Measurements from ENCODE around the gene MIX23.

GRCh38 chr3:122389892-122390291 is 6.9 kb upstream of the MIX23 start:
- TF ChIP-seq CTCF (conservative IDR thresholded peaks at IDR 0.05; ENCODE audit: low read depth, low read length) (no peak), SMC3 (IDR thresholded peaks at IDR 0.05; ENCODE audit: low read depth, low read length) (no peak), POLR2A (IDR thresholded peaks at IDR 0.05; ENCODE audit: low read depth, low read length) (no peak), CEBPB (IDR thresholded peaks at IDR 0.05; ENCODE audit: low read depth, low read length) (no peak), MXI1 (IDR thresholded peaks at IDR 0.05; ENCODE audit: borderline replicate concordance, low read depth, low read length) (no peak), USF2 (IDR thresholded peaks at IDR 0.05; ENCODE audit: low read depth, low read length) (no peak), RAD21 (IDR thresholded peaks at IDR 0.05; ENCODE audit: low read length) (no peak), MAZ (IDR thresholded peaks at IDR 0.05; ENCODE audit: borderline replicate concordance, low read depth, low read length) (no peak), BHLHE40 (IDR thresholded peaks at IDR 0.05; ENCODE audit: low read depth, low read length) (no peak), FOS (IDR thresholded peaks at IDR 0.05; ENCODE audit: low read depth, low read length) (no peak), MAFK (IDR thresholded peaks at IDR 0.05; ENCODE audit: low read depth, low read length) (no peak), CHD1 (IDR thresholded peaks at IDR 0.05; ENCODE audit: low read depth, low read length) (no peak), RCOR1 (IDR thresholded peaks at IDR 0.05; ENCODE audit: insufficient replicate concordance, low read length) (no peak)
